HepG2 (cell line): Measurements from ENCODE around the gene ZNF593OS. TPM values are rescaled to one million over a fixed set of nuclear protein-coding genes. Genes with fewer than 3 reads are reported as not detected.

Experiments
- ATAC-seq: fragments of 200-7000 bp; cut with Tn5 transposase; 3 replicates; pipeline ENCODE4 v1.9.1; 2020; ENCODE audit warnings: mild to moderate bottlenecking, moderate library complexity
- BruUV-seq: library from RNA; stranded (reverse); fragments of 400-500 nt; replicated peaks from 2 replicates; lab custom pipeline; 2021; lab: Mats Ljungman, UMichigan
- CTCF ChIA-PET: fragments of 300-600 bp; formaldehyde crosslinking; extraction: SDS; loops from one replicate; lab custom pipeline; 2021; ENCODE audit warnings: low total read pairs, inconsistent platforms, low intra/inter-chr PET ratio; lab: Yijun Ruan, JAX
- POLR2A ChIA-PET: fragments of 350-600 bp; sonication (Branson Sonifier 250); formaldehyde crosslinking; loops from one replicate; lab custom pipeline; 2020; ENCODE audit warnings: antibody characterized with exemption, inconsistent platforms; lab: Yijun Ruan, JAX
- DNase-seq: peaks from one replicate; pipeline ENCODE4 v3.0.0-alpha.2; 2015; ENCODE audit warnings: low spot score
- FAIRE-seq: peaks from 3 replicates; lab custom pipeline; 2011; peaks lifted over from hg19 to GRCh38; lab: Jason Lieb, UNC
- H2AFZ ChIP-seq: one replicate; pipeline ENCODE4 v1.6.1; 2011; ENCODE audit warnings: low read length, inconsistent platforms
- H3K27ac ChIP-seq: fragments of 300-600 bp; 3 replicates; pipeline ENCODE4 v1.8.0; 2011; ENCODE audit warnings: mixed run types, mild to moderate bottlenecking, mixed read lengths, low read length, inconsistent platforms; ENCODE audit not compliant: insufficient read depth; ENCODE audit errors: extremely low read length
- H3K27me3 ChIP-seq, 2 experiments: fragments of 200-600 bp in 1 of 2; 2 replicates in 1 of 2; 3 replicates in 1 of 2; pipeline versions ENCODE4 v1.6.0 to v1.8.0; 2011; ENCODE audit warnings: low read length in 2 of 2, mild to moderate bottlenecking in 2 of 2, moderate library complexity in 2 of 2, inconsistent platforms in 1 of 2; ENCODE audit not compliant: insufficient read depth in 2 of 2, control insufficient read depth in 1 of 2
- H3K36me3 ChIP-seq, 2 experiments: fragments of 200-600 bp in 1 of 2; replicated peaks in 1 of 2; 2 replicates in 1 of 2; 3 replicates in 1 of 2; pipeline versions ENCODE4 v1.5.1 to v1.8.0; 2011; ENCODE audit warnings: low read length in 2 of 2, inconsistent platforms in 1 of 2; ENCODE audit not compliant: insufficient read depth in 2 of 2, control insufficient read depth in 1 of 2
- H3K4me1 ChIP-seq: 2 replicates; pipeline ENCODE4 v1.5.1; 2012; ENCODE audit warnings: low read length, inconsistent platforms; ENCODE audit not compliant: insufficient read depth
- H3K4me2 ChIP-seq: 2 replicates; pipeline ENCODE4 v1.6.0; 2011; ENCODE audit warnings: low read depth, low read length, inconsistent platforms
- H3K4me3 ChIP-seq, 3 experiments: fragments of 200-600 bp in 1 of 3; sonication (generic), shearing (Covaris generic) in 1 of 3; replicated peaks in 1 of 3; 2 replicates each; pipeline ENCODE4 v1.5.1; 2011 to 2016; ENCODE audit warnings: low read length in 3 of 3, inconsistent platforms in 2 of 3, low read depth in 2 of 3, mild to moderate bottlenecking in 2 of 3, control low read depth in 1 of 3, mixed read lengths in 1 of 3; ENCODE audit not compliant: insufficient read depth in 1 of 3
- H3K79me2 ChIP-seq: one replicate; pipeline ENCODE4 v1.6.1; 2011; ENCODE audit warnings: low read length, inconsistent platforms; ENCODE audit not compliant: insufficient read depth
- H3K9ac ChIP-seq: 2 replicates; pipeline ENCODE4 v1.6.0; 2011; ENCODE audit warnings: mild to moderate bottlenecking, low read depth, low read length, inconsistent platforms; ENCODE audit not compliant: insufficient read depth
- H3K9me3 ChIP-seq: 2 replicates; pipeline ENCODE4 v1.5.1; 2012; ENCODE audit warnings: mild to moderate bottlenecking, low read length
- H4K20me1 ChIP-seq: 2 replicates; pipeline ENCODE4 v1.6.0; 2011; ENCODE audit warnings: inconsistent platforms, mild to moderate bottlenecking, low read length, moderate library complexity; ENCODE audit not compliant: insufficient read depth
- MEIS2 ChIP-seq: sonication (generic); formaldehyde crosslinking; IDR thresholded peaks from 2 replicates; pipeline ENCODE4 v1.9.0; 2021; ENCODE audit warnings: mild to moderate bottlenecking, missing genetic modification reagents
- NR2F6 ChIP-seq, 2 experiments: IDR thresholded peaks; 2 replicates each; pipeline ENCODE4 v1.6.1; 2016; ENCODE audit warnings: antibody characterized with exemption in 1 of 2, mild to moderate bottlenecking in 1 of 2
- PITX1 ChIP-seq: sonication (generic); formaldehyde crosslinking; IDR thresholded peaks from 2 replicates; pipeline ENCODE4 v1.5.1; 2020; ENCODE audit warnings: mild to moderate bottlenecking, missing genetic modification reagents
- POGK ChIP-seq: sonication (generic); formaldehyde crosslinking; conservative IDR thresholded peaks from 2 replicates; pipeline ENCODE4 v1.8.0; 2022; ENCODE audit warnings: mild to moderate bottlenecking, moderate library complexity, missing genetic modification reagents
- SRSF9 ChIP-seq: fragments of 200-400 bp; formaldehyde crosslinking; IDR thresholded peaks from 2 replicates; pipeline ENCODE4 v1.6.1; 2018; ENCODE audit warnings: borderline replicate concordance, mild to moderate bottlenecking, low read depth, low read length; ENCODE audit not compliant: insufficient read depth, poor library complexity, severe bottlenecking
- ZBTB39 ChIP-seq: sonication (generic); formaldehyde crosslinking; IDR thresholded peaks from 2 replicates; pipeline ENCODE4 v1.5.0; 2020; ENCODE audit warnings: missing genetic modification reagents
- ZBTB43 ChIP-seq: sonication (generic); formaldehyde crosslinking; conservative IDR thresholded peaks from 2 replicates; pipeline ENCODE4 v1.4.0; 2020; ENCODE audit warnings: missing genetic modification reagents
- ZNF224 ChIP-seq: sonication (generic); formaldehyde crosslinking; IDR thresholded peaks from 2 replicates; pipeline ENCODE4 v1.5.0; 2020; ENCODE audit warnings: mild to moderate bottlenecking, missing genetic modification reagents
- ZNF33A ChIP-seq: sonication (generic); formaldehyde crosslinking; IDR thresholded peaks from 2 replicates; pipeline ENCODE4 v1.5.1; 2020; ENCODE audit warnings: missing genetic modification reagents, mild to moderate bottlenecking, moderate library complexity, borderline replicate concordance
- ZNF367 ChIP-seq: sonication (generic); formaldehyde crosslinking; IDR thresholded peaks from 2 replicates; pipeline ENCODE4 v1.4.0; 2020; ENCODE audit warnings: missing genetic modification reagents, borderline replicate concordance
- ZNF629 ChIP-seq: sonication (generic); formaldehyde crosslinking; conservative IDR thresholded peaks from 2 replicates; pipeline ENCODE4 v1.5.0; 2020; ENCODE audit warnings: missing genetic modification reagents
- ZSCAN21 ChIP-seq: sonication (generic); formaldehyde crosslinking; IDR thresholded peaks from 2 replicates; pipeline ENCODE4 v1.8.0; 2022; ENCODE audit warnings: mild to moderate bottlenecking, missing genetic modification reagents, moderate library complexity, borderline replicate concordance
- WGBS: methylation state at CpG from one replicate; pipeline ENCODE4 v1.1.6; 2017; ENCODE audit warnings: low lambda C conversion rate; 5-methylcytosine and 5-hydroxymethylcytosine counted together
- in situ Hi-C: cut with HindIII; loops from 2 replicates; pipeline ENCODE4 v1.10.0; 2017; ENCODE audit warnings: low pct_unique_long_range_greater_than_20kb; ENCODE audit not compliant: extremely low pct_ligation_motif_present
- intact Hi-C: fragments of 100-400 bp; cut with micrococcal nuclease; formaldehyde crosslinking; loops from one replicate; pipeline ENCODE4 v1.10.0; 2022; ENCODE audit not compliant: unreplicated experiment
- polyA plus RNA-seq, 8 experiments: library from polyadenylated mRNA; depleted of rRNA in 3 of 8; stranded (reverse) in 7 of 8; unstranded in 1 of 8; fragments of >200 nt; fragmentation: Illumina TruSeq in 4 of 8; extraction: Trizol in 4 of 8; gene quantifications; 2 replicates each; pipeline versions ENCODE4 v1.2.1 to v1.2.3, GENCODE V29; 2011 to 2016; ENCODE audit warnings: low read depth in 4 of 8, missing spikeins in 1 of 8, mixed read lengths in 1 of 8; ENCODE audit not compliant: insufficient read depth in 1 of 8
- total RNA-seq, 5 experiments: library from RNA; depleted of rRNA; stranded (reverse); fragments of >200 nt; fragmentation: Illumina TruSeq; extraction: Trizol; gene quantifications; 2 replicates each; pipeline ENCODE4 v1.2.3, GENCODE V29; 2016; ENCODE audit warnings: low read depth in 1 of 5

ZNF593OS gene
- total and polyA plus RNA-seq, 2 of the 13 experiments (the other 11 are each of a cell fraction or from before 2014, with no cell fraction given), result not detected

- 50% methylated on average over 7 of the region's 9 CpGs for WGBS
- Histone ChIP-seq H3K9ac (no peak overlapping the region), H4K20me1 (no peaks in the 10 kb centered on the region), H3K36me3 (no peaks in the 10 kb centered on the region), H3K27ac (no peak overlapping the region), H3K4me1 (peaks cover 17% of the 10 kb centered on the region), H2AFZ (no peak overlapping the region), H3K27me3 (peaks cover 10 to 48% of the 10 kb centered on the region in 2 experiments; a peak in 3 of 5 replicates), H3K79me2 (no peaks in the 10 kb centered on the region), H3K4me2 (no peak overlapping the region), H3K4me3 (no peak overlapping the region), H3K9me3 (no peaks in the 10 kb centered on the region)
- TF ChIP-seq ZSCAN21 (CRISPR knock-in tag) (no peak), ZNF629 (CRISPR knock-in tag) (no peak), ZBTB43 (no peak), MEIS2 (no peak), SRSF9 (no peak), ZBTB39 (CRISPR knock-in tag) (no peak), NR2F6 (IDR thresholded peaks at IDR 0.05) (no peak), NR2F6 (CRISPR knock-in tag; IDR thresholded peaks at IDR 0.05) (no peak), ZNF33A (CRISPR knock-in tag) (no peak), ZNF367 (CRISPR knock-in tag) (no peak), POGK (CRISPR knock-in tag) (no peak), ZNF224 (no peak), PITX1 (CRISPR knock-in tag) (no peak)
- POLR2A ChIA-PET, result no interaction called here
- FAIRE-seq (no peak), DNase-seq (no peak), ATAC-seq (no peak)
- CTCF ChIA-PET, result no interaction called here
- intact Hi-C loops (no loop called here), in situ Hi-C loops (loop anchor here (10.0 kb wide), 1 partner anchor 50 kb away; no protein-coding TSS in a partner anchor)
- BruUV-seq, result no TSS peak
Observed at GRCh38 chr1:26154750-26155149, 16.9 kb downstream of the ZNF593OS start.
